IMR-90 (cell line): ENCODE results near the gene TBL3. TPM values are rescaled to one million over a fixed set of nuclear protein-coding genes. Genes with fewer than 3 reads are reported as not detected.

Source experiments
- ATAC-seq: fragments of 200-7000 bp; cut with Tn5 transposase; 2 replicates; pipeline ENCODE4 v1.9.1; 2020; ENCODE audit warnings: low read depth, mild to moderate bottlenecking, moderate library complexity
- BruUV-seq: library from RNA; stranded (reverse); fragments of 400-500 nt; replicated peaks from 2 replicates; lab custom pipeline; 2021; lab: Mats Ljungman, UMichigan
- CTCF ChIA-PET: fragments of 300-600 bp; formaldehyde crosslinking; extraction: SDS; loops from one replicate; lab custom pipeline; 2021; ENCODE audit warnings: antibody characterized with exemption; lab: Yijun Ruan, JAX
- POLR2A ChIA-PET: fragments of 300-600 bp; sonication (Branson Sonifier 250); formaldehyde crosslinking; loops from one replicate; lab custom pipeline; 2022; ENCODE audit warnings: antibody characterized with exemption; ENCODE audit not compliant: unreplicated experiment; lab: Charles Lee
- DNase-seq: peaks from one replicate; pipeline ENCODE4 v3.0.0; 2013
- H2AFZ ChIP-seq: replicated peaks from 2 replicates; pipeline ENCODE3; 2013; ENCODE audit warnings: low read length, mild to moderate bottlenecking; ENCODE audit not compliant: poor library complexity
- H2AK5ac ChIP-seq: 2 replicates; pipeline ENCODE4 v1.6.1; 2013; ENCODE audit warnings: low read depth, low read length, inconsistent platforms
- H2AK9ac ChIP-seq: replicated peaks from 2 replicates; pipeline ENCODE3; 2013; ENCODE audit warnings: mild to moderate bottlenecking, low read depth, low read length, moderate library complexity; ENCODE audit not compliant: poor library complexity
- H2BK120ac ChIP-seq: 2 replicates; pipeline ENCODE4 v1.6.1; 2013; ENCODE audit warnings: low read depth, low read length, inconsistent platforms
- H2BK15ac ChIP-seq: 3 replicates; pipeline ENCODE4 v1.6.1; 2013; ENCODE audit warnings: low read depth, low read length, inconsistent platforms
- H2BK20ac ChIP-seq: 2 replicates; pipeline ENCODE4 v1.6.1; 2013; ENCODE audit warnings: low read depth, mild to moderate bottlenecking, inconsistent platforms, low read length, moderate library complexity
- H2BK5ac ChIP-seq: 2 replicates; pipeline ENCODE4 v1.6.1; 2013; ENCODE audit warnings: mild to moderate bottlenecking, low read depth, low read length, inconsistent platforms; ENCODE audit not compliant: poor library complexity, severe bottlenecking
- H3K14ac ChIP-seq: replicated peaks from 2 replicates; pipeline ENCODE4 v1.6.1; 2013; ENCODE audit warnings: low read depth, low read length, inconsistent platforms
- H3K18ac ChIP-seq: 2 replicates; pipeline ENCODE4 v1.6.1; 2013; ENCODE audit warnings: low read depth, low read length, control low read depth
- H3K23ac ChIP-seq: 2 replicates; pipeline ENCODE4 v1.6.1; 2013; ENCODE audit warnings: low read depth, low read length, inconsistent platforms
- H3K27ac ChIP-seq: 2 replicates; pipeline ENCODE4 v1.5.1; 2013; ENCODE audit warnings: mild to moderate bottlenecking, control low read depth, low read length; ENCODE audit not compliant: insufficient read depth
- H3K27me3 ChIP-seq: 2 replicates; pipeline ENCODE4 v1.6.1; 2013; ENCODE audit warnings: low read length; ENCODE audit not compliant: control insufficient read depth, insufficient read depth
- H3K36me3 ChIP-seq: 2 replicates; pipeline ENCODE4 v1.6.1; 2013; ENCODE audit warnings: low read length, mixed read lengths; ENCODE audit not compliant: control insufficient read depth, insufficient read depth
- H3K4ac ChIP-seq: 2 replicates; pipeline ENCODE4 v1.6.1; 2013; ENCODE audit warnings: low read depth, low read length, inconsistent platforms
- H3K4me1 ChIP-seq: 2 replicates; pipeline ENCODE4 v1.6.1; 2013; ENCODE audit warnings: low read length, mixed read lengths; ENCODE audit not compliant: control insufficient read depth, insufficient read depth
- H3K4me2 ChIP-seq: 2 replicates; pipeline ENCODE4 v1.6.1; 2013; ENCODE audit warnings: low read depth, mild to moderate bottlenecking, control low read depth, low read length, moderate library complexity
- H3K4me3 ChIP-seq: 2 replicates; pipeline ENCODE4 v1.5.1; 2013; ENCODE audit warnings: low read depth, mild to moderate bottlenecking, control low read depth, low read length, moderate library complexity; ENCODE audit not compliant: insufficient read depth
- H3K56ac ChIP-seq: 2 replicates; pipeline ENCODE4 v1.6.1; 2013; ENCODE audit warnings: low read length, inconsistent platforms; ENCODE audit not compliant: insufficient read depth; ENCODE audit errors: extremely low read depth
- H3K79me1 ChIP-seq, 2 experiments: 2 replicates each; pipeline ENCODE4 v1.6.1; 2013; ENCODE audit warnings: low read length in 2 of 2, inconsistent platforms in 1 of 2, low read depth in 1 of 2
- H3K9ac ChIP-seq: 2 replicates; pipeline ENCODE4 v1.6.1; 2013; ENCODE audit warnings: low read depth, low read length, control low read depth
- H3K9me1 ChIP-seq: 2 replicates; pipeline ENCODE4 v1.6.1; 2013; ENCODE audit warnings: low read length, inconsistent platforms; ENCODE audit not compliant: insufficient read depth
- H3K9me3 ChIP-seq: 2 replicates; pipeline ENCODE4 v1.6.1; 2013; ENCODE audit warnings: low read length; ENCODE audit not compliant: control insufficient read depth, insufficient read depth
- H4K20me1 ChIP-seq: 2 replicates; pipeline ENCODE4 v1.6.1; 2013; ENCODE audit warnings: low read length, inconsistent platforms; ENCODE audit not compliant: insufficient read depth
- H4K5ac ChIP-seq: 2 replicates; pipeline ENCODE4 v1.6.1; 2013; ENCODE audit warnings: mild to moderate bottlenecking, low read depth, low read length, control low read depth
- H4K8ac ChIP-seq, 2 experiments: 2 replicates each; pipeline ENCODE4 v1.6.1; 2013; ENCODE audit warnings: low read depth in 2 of 2, low read length in 2 of 2, control low read depth in 1 of 2, inconsistent platforms in 1 of 2
- H4K91ac ChIP-seq: 2 replicates; pipeline ENCODE4 v1.6.1; 2013; ENCODE audit warnings: low read depth, low read length, inconsistent platforms; ENCODE audit not compliant: insufficient read depth
- CEBPB ChIP-seq: IDR thresholded peaks from 2 replicates; pipeline ENCODE4 v1.6.1; 2012; ENCODE audit warnings: low read depth, low read length, improper control_type of control experiment
- MXI1 ChIP-seq: IDR thresholded peaks from 2 replicates; pipeline ENCODE4 v1.6.1; 2012; ENCODE audit warnings: low read depth, mild to moderate bottlenecking, low read length, moderate library complexity, borderline replicate concordance
- RAD21 ChIP-seq: IDR thresholded peaks from 2 replicates; pipeline ENCODE4 v1.6.1; 2012; ENCODE audit warnings: low read length, improper control_type of control experiment
- SMC3 ChIP-seq: fragments of 150-350 bp; IDR thresholded peaks from 2 replicates; pipeline ENCODE4 v1.6.1; 2016; ENCODE audit warnings: low read depth, mild to moderate bottlenecking, antibody characterized with exemption, low read length, moderate library complexity
- WGBS, 2 experiments: methylation state at CpG; one replicate each; pipeline versions ENCODE4 v1.1.5 to v1.1.7; 2013; ENCODE audit warnings: missing lambda C conversion rate in 2 of 2; ENCODE audit not compliant: insufficient read length in 1 of 2; ENCODE audit errors: extremely low coverage in 2 of 2; 5-methylcytosine and 5-hydroxymethylcytosine counted together
- dilution Hi-C: fragments of 300-500 bp; cut with HindIII; formaldehyde crosslinking; loops from one replicate; pipeline ENCODE4 v1.14.3; 2018; ENCODE audit warnings: low sequenced_read_pairs; ENCODE audit not compliant: unreplicated experiment
- in situ Hi-C: fragments of 300-500 bp; cut with MboI; formaldehyde crosslinking; loops from 3 replicates; pipeline ENCODE4 v1.14.3; 2019; ENCODE audit warnings: low sequenced_read_pairs, inconsistent platforms, mixed read lengths
- intact Hi-C: fragments of 100-400 bp; cut with micrococcal nuclease; formaldehyde crosslinking; loops from 2 replicates; pipeline ENCODE4 v1.10.0; 2022
- polyA plus RNA-seq, 3 experiments: library from polyadenylated mRNA; depleted of rRNA; stranded (reverse); fragments of >200 nt; gene quantifications; 2 replicates each; pipeline ENCODE4 v1.2.3, GENCODE V29; 2012; ENCODE audit warnings: low replicate concordance in 1 of 3
- total RNA-seq: library from RNA; depleted of rRNA; stranded (reverse); fragments of >200 nt; gene quantifications from 2 replicates; pipeline ENCODE4 v1.2.3, GENCODE V29; 2012

Gene TBL3
- total and polyA plus RNA-seq, 2 of the 4 experiments (the other 2 are of a cell fraction), result 38.5 to 60.8 TPM

GRCh38 chr16:1945559-1946391 lies 26.1 kb upstream of the TBL3 start:
- Histone ChIP-seq H4K91ac (no peak overlapping the region), H2AFZ (peak overlapping the region; percentile 58), H3K14ac (no peak overlapping the region), H3K23ac (no peak overlapping the region), H3K18ac (no peak overlapping the region), H3K4me1 (peaks cover 5% of the 10 kb centered on the region; the same call in 1 of the 2 replicates), H3K4me2 (no peak overlapping the region), H4K5ac (no peak overlapping the region), H3K4me3 (no peak overlapping the region), H2BK5ac (no peak overlapping the region), H3K36me3 (peaks cover 1% of the 10 kb centered on the region; the same call in 1 of the 2 replicates), H3K9ac (no peak overlapping the region), H2AK5ac (no peak overlapping the region), H2BK20ac (no peak overlapping the region), H3K56ac (no peak overlapping the region), H3K9me3 (no peaks in the 10 kb centered on the region), H4K20me1 (no peaks in the 10 kb centered on the region), H3K79me1 (peaks cover 9 to 13% of the 10 kb centered on the region in 2 experiments; a peak in 3 of 4 replicates), H2AK9ac (no peak overlapping the region), H3K4ac (no peak overlapping the region), H3K9me1 (no peaks in the 10 kb centered on the region), H2BK15ac (no peak overlapping the region), H4K8ac (no peak overlapping the region), H2BK120ac (no peak overlapping the region), H3K27ac (no peak overlapping the region), H3K27me3 (no peaks in the 10 kb centered on the region)
- ATAC-seq (no peak), DNase-seq (no peak)
- CTCF ChIA-PET, result no interaction called here
- in situ Hi-C loops (no loop called here), dilution Hi-C loops (no loop called here), intact Hi-C loops (no loop called here)
- BruUV-seq, result no TSS peak
- TF ChIP-seq CEBPB (no peak), MXI1 (no peak), RAD21 (no peak), SMC3 (no peak)
- whole genome bisulfite sequencing, 2 experiments, result 84% methylated on average over 3 of the region's 19 CpGs; no CpG with 5 or more reads in 1 of the 2 experiments
- POLR2A ChIA-PET, result no interaction called here
